Heart left ventricle (tissue), 13 donors: ENCODE data around the gene MKLN1.

Experiments
- CTCF ChIP-seq, 12 donors: fragments of 200-600 bp; sonication (generic) in 4 of 12; IDR thresholded peaks; one replicate each; pipeline versions ENCODE4 v1.5.0 to v1.8.0; 2018 to 2022; ENCODE audit warnings: antibody characterized with exemption in 12 of 12, mild to moderate bottlenecking in 5 of 12
- POLR2A ChIP-seq, 2 donors: fragments of 450-650 bp; IDR thresholded peaks; one replicate each; pipeline ENCODE4 v1.6.1; 2017; ENCODE audit warnings: antibody characterized with exemption in 2 of 2, mild to moderate bottlenecking in 2 of 2, moderate library complexity in 2 of 2
- donor health status: ischemic (EF 13 %, LVEDD 7.1; RV severe dilation, severe dysfunction).
- donor health status: DM: no; HTN: yes; CAD: no.
- donor health status: DM: no; HTN: no; CAD: no.
- donor health status: ischemic (EF 25% LVEDD 6.9; RV normal size, moderate dysfunction).
- donor health status: ischemic (EF 25% LVEDD 5.7; RV mildly dilated, moderate dysfunction).
- donor health status: ischemic (EF 35%, LVEDD 5.7; RV mildly dilated, moderate dysfunction).
- donor health status: nonischemic (EF 11% LVEDD 7.7; RV severe dilation, severe dysfunction).
- donor health status: DM: yes; HTN: yes; CAD: no.
- donor health status: PGD.
- donor health status: ischemic (EF 29% LVEDD 5.4; RV normal size, mild dysfunction).
- donor health status: nonischemic (EF 23%, LVEDD 6.1; RV moderate dilation, normal function).

- no peak for TF ChIP-seq CTCF (IDR thresholded peaks at IDR 0.05)
- no peak for TF ChIP-seq POLR2A (IDR thresholded peaks at IDR 0.05)
Observed at GRCh38 chr7:131384286-131384635, 56.6 kb downstream of the MKLN1 start.
